Dedifferentiated amniotic fluid mesenchymal stem cell (primary cell): ENCODE data around the gene GRM4.
"Not testable (repeated sequence)": the region's sequence is repeated elsewhere in the genome, so short reads cannot be mapped to it uniquely, and the experiment has no call there.

Experiments used
- DNase-seq: peaks from one replicate; pipeline ENCODE4 v3.0.0-alpha.2; 2016; ENCODE audit errors: extremely low spot score

Gene GRM4

GRCh38 chr6:34022873-34023255, 123.0 kb downstream of the GRM4 start:
- no peak for DNase-seq

DNA sequence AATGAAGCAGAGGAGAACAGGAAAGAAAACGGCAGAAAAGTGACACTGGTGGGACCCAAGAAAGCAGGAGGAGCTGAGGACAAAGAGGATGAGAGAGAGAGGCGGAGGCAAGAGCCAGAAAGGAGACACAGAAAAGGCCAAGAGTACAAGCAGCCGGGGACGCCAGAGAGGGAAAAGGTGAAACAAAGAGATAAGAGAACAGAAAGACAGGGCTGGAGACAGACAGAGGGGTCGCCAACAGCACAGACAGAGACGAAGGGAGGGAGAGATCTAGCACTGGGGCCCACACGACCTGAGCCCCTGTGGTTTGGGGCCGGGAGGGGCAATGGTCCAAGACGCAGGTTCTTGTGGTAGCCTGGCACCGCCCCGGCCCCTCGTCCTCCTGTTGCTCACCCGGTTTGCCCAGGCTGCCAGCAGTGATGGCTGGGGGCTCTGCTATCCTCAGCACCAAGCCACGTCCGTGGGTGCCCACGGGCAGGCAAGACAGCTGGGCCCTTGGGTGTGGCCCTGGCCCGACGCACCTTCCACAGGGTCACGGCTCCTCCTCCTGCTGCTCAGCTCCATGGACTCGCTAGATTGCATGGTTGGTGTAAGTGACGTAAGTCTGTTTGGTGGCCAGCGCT, 123.5 kb downstream of the GRM4 start:
- no peak for DNase-seq

DNA sequence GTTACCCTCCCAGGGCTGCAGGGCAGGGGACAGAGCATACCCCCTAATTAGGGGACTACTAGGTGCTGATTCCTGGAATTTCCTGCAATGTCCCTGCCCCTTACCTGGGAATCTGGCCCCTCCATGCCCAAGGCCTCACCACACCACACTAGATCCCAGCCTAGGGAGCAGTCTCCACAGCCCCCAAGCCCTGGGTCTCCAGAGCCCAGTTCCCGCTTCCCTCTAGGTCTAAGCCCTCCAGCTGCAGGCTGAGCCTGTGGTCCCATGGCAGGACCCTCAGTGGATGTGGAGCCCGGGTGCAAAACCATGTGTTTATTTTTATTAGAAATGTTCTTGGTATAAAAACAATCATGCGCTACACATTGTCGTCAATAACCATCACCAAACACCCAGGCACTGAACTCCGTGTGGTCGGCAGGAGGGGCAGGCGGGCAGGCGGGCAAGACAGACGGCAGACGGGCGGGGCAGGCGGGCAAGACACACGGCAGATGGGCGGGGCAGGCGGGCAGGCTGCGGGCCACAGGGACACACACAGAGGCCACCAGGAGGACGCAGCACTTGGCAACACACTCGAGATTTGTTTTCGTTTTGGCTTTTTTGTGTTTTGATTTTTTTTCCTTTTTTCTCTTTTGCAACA, 124.2 kb downstream of the GRM4 start:
- no peak for DNase-seq

DNA sequence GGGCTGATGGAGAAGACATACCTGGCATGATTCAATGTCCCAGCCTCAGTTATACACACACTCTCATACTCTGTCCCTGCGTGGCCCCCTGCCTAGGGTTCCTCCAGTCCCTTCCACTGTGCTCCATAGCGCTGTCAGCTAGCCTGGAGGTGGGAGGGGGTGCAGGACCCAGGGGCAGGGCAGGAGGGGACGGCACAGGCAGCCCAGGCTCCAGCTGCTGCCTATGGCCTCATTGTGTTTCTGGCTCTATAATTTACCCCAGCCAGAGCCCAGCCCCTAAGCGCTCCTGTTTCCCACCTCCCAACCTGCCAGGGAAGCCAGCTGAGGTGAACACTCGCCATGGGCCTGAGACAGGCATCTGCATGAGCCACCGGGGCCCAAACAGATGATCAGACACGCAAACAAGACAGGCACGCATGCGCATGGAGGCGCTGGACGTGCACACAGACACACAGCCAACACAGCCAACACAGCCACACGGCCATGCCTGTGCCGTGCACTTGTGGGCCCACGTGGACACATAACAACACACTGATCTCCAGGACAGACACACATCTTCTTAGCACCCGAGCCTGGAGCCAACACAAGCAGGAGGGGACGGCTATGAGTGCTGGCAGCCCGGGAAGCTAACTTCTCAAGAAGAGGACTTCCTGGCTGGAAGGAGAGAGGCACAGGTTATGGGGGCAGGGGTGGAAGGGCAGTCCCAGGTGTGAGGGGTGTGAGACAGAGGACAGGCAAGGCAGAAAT, 124.9 kb downstream of the GRM4 start:
- no peak for DNase-seq

- no peak for DNase-seq
These were observed 125.6 kb downstream of the GRM4 start for GRCh38 chr6:34020278-34020677.

- no peak for DNase-seq
These were observed 126.8 kb downstream of the GRM4 start for GRCh38 chr6:34018961-34019606.

DNA sequence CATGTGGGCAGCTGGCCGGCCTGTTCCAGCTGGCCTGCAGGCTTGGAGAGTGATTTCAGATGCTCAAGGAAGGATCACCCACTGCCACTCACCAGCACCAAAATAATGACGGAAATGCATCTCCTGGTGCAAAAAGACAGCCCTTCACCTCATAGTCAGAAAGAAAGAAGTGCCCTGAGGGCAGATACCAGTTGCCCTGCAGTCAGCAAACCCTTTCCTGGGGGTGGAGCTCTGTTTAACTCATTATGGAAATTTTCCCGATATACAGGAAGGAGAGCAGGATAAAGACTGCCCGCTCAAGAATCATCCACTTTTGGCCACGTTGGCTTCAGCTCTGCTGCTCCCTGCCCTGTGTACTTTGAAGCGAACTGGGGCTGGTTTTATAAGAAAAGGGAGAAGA, 127.9 kb downstream of the GRM4 start:
- DNase-seq = no peak

DNA sequence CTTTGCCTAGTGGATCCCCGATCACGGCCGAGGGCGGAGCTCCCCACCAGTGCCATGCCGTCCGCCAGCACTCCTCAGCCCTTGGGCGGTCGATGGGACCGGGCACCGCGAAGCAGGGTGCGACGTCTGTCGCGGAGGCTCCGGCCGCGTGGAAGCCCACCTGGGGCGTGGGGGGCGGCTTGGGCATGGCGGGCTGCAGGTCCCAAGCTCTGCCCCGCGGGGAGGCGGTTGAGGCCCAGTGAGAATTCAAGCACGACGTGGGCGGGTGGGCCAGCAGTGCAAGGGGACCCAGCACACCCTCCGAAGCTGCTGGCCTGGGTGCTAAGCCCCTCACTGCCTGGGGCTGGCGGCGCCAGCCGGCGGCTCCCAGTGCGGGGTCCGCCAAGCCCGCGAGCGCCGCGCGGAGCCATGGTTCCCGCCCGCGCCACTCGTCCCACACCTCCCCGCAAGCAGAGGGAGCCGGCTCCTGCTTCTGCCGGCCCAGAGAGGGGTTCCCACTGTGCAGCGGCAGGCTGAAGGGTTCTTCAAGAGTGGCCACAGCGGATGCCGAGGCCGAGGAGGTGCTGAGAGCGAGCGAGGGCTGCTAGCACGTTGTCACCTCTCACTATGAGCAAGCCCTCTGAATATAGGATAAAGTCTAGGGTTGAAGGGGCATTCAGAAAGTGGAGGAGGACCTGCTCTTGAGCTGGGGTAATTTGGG, 128.6 kb downstream of the GRM4 start:
- no peak for DNase-seq

DNA sequence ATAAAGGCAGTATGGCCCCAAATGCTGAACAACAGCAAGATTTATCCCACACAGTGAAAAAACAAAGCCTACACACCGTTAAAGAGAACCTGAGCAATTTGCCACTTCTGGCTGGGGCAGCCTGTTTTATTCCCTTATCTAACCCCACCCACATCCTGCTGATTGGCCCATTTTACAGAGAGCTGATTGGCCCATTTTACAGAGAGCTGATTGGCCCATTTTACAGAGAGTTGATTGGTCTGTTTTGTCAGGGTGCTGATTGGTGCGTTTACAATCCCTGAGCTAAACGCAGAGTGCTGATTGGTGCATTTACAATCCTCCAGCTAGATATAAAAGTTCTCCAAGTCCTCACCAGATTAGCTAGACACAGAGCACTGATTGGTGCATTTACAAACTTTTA, 129.3 kb downstream of the GRM4 start:
- not testable (repeated sequence) for DNase-seq

DNA sequence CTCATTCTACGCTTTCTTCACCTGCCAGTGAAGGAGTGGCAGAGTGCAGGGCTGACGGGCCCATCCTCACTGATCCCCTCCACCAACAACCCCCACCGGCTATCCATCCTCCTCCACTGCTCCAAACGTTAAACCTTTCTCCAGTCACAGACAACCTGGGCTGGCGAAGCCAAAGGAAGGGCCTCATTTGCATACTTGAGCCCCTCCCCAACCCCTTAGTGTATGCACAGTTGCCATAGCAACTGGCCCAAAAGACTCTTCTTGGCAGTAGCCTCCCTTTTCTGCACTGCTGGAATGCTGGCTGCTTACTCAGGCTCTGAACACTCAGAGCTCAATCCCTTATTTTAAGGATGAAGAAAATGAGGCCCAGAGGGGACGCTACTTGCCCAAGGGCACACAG, 130.3 kb downstream of the GRM4 start:
- DNase-seq = no peak

GRCh38 chr6:34011264-34011663, 134.6 kb downstream of the GRM4 start:
- DNase-seq = no peak

GRCh38 chr6:34005901-34006531, 139.9 kb downstream of the GRM4 start:
- DNase-seq = no peak

DNA sequence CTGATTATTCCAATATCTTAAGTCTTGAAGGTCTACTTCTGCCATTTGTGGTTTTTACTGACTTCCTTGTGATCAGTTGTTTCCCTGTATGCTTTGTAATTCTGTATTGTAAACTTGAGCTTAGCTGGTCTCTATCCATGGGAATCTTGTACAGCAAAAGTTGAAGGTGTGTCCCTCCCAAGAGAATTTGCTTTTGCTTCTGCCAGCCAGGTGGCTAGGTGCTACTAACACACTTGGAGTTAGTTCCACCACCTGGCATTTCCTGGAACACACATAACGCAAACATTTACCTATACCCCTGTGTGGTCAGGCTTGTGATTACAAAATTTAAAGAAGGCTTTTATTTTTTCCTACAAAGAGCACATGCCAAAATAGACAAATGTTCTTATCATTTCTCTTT, 141.2 kb downstream of the GRM4 start:
- no peak for DNase-seq

GRCh38 chr6:34003962-34004361, 141.9 kb downstream of the GRM4 start:
- DNase-seq = no peak

DNA sequence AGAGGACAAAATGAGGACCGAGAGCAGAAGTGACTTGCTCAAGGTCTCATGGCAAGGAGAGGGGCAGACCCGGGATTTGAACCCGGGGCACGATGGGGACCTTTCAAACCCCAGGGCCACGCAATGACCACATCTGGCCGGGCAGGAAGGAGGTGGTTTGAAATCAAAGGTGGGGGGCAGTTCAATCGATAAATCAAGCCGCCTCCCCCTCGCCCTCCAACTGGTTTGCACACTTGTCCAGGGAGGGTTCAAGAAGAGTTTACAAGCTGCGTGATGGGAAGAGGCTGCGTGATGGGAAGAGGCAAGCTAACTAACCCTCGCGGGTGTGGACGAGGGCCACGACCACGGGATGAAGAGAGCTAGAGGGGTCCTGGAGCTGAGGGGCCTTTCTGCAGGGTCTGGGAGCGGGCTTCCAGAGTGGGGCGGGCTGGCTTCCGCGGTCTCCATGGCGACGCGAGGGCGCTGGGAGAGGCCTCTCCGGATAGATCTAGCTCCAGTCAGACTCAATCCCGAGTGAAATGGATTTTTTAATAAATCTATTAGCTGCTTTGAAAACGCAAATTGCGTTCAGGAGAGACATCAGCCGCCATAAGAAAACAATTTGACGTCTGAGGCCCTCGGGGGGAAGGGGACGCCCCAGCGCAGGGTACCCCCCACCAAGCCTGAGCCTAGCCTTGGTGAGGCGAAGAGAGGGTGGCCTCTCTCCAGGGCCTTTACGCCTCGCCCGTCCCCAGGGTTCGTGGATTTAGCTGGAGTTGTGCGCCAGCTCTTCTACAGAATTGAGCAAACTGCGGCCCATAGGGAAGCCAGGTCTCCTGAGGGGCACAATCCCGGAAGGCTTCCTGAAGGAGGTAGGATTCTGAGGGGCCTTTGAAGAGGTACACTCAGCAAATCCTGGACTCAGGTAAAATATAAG, 143.9 kb downstream of the GRM4 start:
- DNase-seq = no peak

- DNase-seq = no peak
These were observed 145.6 kb downstream of the GRM4 start for GRCh38 chr6:34000281-34000680.

DNA sequence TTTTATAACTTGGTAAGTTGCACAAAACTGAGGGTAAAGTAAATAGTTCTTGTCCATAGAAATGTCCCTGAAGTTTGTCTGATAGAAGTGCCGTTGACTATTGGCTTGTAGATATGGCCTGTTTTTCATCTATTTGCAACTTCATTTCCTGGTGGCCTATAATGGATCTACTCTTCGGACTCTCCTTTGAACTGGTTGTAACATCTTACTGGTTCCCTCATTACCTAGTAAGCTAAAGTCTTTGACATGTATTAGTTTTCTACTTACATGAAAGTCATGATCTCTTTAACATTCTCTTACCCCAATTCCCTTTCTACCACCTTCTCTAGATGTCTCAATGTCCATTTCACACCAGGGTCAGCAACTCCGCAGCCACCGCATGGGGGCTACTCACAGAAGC, 146.3 kb downstream of the GRM4 start:
- DNase-seq = no peak

DNA sequence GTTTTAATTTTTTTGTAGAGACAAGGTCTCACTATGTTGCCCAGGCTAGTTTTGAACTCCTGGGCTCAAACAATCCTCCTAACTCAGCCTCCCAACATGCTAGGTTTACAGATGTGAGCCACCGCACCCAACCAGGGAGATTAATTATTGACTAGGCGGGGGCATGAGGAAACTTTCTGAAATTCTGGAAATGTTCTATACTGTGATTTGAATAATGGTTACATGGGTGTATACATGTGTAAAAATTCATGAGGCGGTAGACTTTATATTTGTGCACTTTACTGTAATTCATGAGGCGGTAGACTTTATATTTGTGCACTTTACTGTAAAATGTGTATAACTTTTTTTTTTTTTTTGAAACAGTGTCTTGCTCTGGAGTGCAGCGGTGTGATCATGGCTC, 147.2 kb downstream of the GRM4 start:
- DNase-seq = no peak

GRCh38 chr6:33997265-33997664, 148.6 kb downstream of the GRM4 start:
- no peak for DNase-seq

DNA sequence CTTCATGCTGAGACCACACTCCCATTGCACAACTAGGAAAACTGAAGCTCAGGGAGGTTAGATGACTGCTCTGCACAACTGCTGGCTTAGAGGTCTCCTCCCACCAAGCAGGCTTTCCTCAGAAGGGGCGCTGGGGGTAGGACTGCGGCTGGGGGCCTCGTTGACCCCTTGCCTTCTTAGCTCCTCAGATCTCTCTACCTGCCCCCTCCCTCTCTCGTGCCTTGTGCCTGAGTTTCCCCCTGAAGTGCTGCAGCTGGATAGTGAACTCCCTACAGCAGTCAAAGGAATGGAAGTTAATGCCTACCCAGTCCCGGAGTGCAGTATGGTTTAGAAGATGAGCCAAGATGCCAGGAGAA, 149.8 kb downstream of the GRM4 start:
- no peak for DNase-seq
